Panc1 (cell line): ENCODE measurements around the gene FXYD3. TPM values are rescaled to one million over a fixed set of nuclear protein-coding genes. Genes with fewer than 3 reads are reported as not detected.

Experiments
- ATAC-seq: fragments of 200-7000 bp; cut with Tn5 transposase; 2 replicates; pipeline ENCODE4 v1.9.1; 2020; ENCODE audit warnings: mild to moderate bottlenecking, moderate library complexity
- BruUV-seq: library from RNA; stranded (reverse); fragments of 400-500 nt; replicated peaks from 2 replicates; lab custom pipeline; 2021; lab: Mats Ljungman, UMichigan
- CTCF ChIA-PET: fragments of 300-600 bp; sonication (Branson Sonifier 250); formaldehyde crosslinking; loops from one replicate; lab custom pipeline; 2022; ENCODE audit warnings: antibody characterized with exemption; lab: Charles Lee
- POLR2A ChIA-PET: fragments of 300-600 bp; sonication (Branson Sonifier 250); formaldehyde crosslinking; loops from one replicate; lab custom pipeline; 2022; ENCODE audit warnings: antibody characterized with exemption; lab: Charles Lee
- DNase-seq: peaks from one replicate; pipeline ENCODE4 v3.0.0-alpha.2; 2010; ENCODE audit warnings: low read depth, low spot score
- H3K27ac ChIP-seq: 2 replicates; pipeline ENCODE4 v1.5.1; 2011; ENCODE audit warnings: mild to moderate bottlenecking, low read length, inconsistent platforms
- H3K27me3 ChIP-seq: fragments of 200-500 bp; sonication (Bioruptor generic); 2 replicates; pipeline ENCODE4 v1.6.0; 2014; ENCODE audit warnings: low read length, inconsistent platforms; ENCODE audit not compliant: control insufficient read depth, insufficient read depth
- H3K36me3 ChIP-seq: fragments of 200-500 bp; sonication (Bioruptor generic); 2 replicates; pipeline ENCODE4 v1.5.1; 2014; ENCODE audit warnings: inconsistent platforms, mild to moderate bottlenecking, low read length, moderate library complexity; ENCODE audit not compliant: control insufficient read depth, insufficient read depth
- H3K4me1 ChIP-seq: 2 replicates; pipeline ENCODE4 v1.5.1; 2011; ENCODE audit warnings: inconsistent platforms, mild to moderate bottlenecking, low read length, moderate library complexity; ENCODE audit not compliant: control insufficient read depth, insufficient read depth
- H3K4me3 ChIP-seq, 2 experiments: 2 replicates each; pipeline ENCODE4 v1.5.1; 2011 to 2012; ENCODE audit warnings: low read depth in 2 of 2, low read length in 2 of 2, mild to moderate bottlenecking in 2 of 2, inconsistent platforms in 1 of 2, moderate library complexity in 1 of 2
- H3K9me3 ChIP-seq: fragments of 200-500 bp; sonication (Bioruptor generic); 2 replicates; pipeline ENCODE4 v1.5.1; 2014; ENCODE audit warnings: low read depth, mild to moderate bottlenecking, inconsistent platforms, low read length, moderate library complexity; ENCODE audit not compliant: control insufficient read depth, insufficient read depth
- POLR2AphosphoS5 ChIP-seq: IDR thresholded peaks from 2 replicates; pipeline ENCODE4 v1.6.1; 2012; ENCODE audit warnings: mild to moderate bottlenecking, low read depth, low read length, moderate library complexity
- SIN3A ChIP-seq: IDR thresholded peaks from 2 replicates; pipeline ENCODE4 v1.6.1; 2012; ENCODE audit warnings: low read depth, mild to moderate bottlenecking, low read length, moderate library complexity, borderline replicate concordance; ENCODE audit not compliant: insufficient read depth
- TCF7L2 ChIP-seq: IDR thresholded peaks from 2 replicates; pipeline ENCODE4 v1.6.1; 2011; ENCODE audit warnings: mild to moderate bottlenecking, low read depth, low read length, inconsistent platforms
- in situ Hi-C: cut with HindIII; loops from 2 replicates; pipeline ENCODE4 v1.10.0; 2016; ENCODE audit warnings: low sequenced_read_pairs, low pct_unique_long_range_greater_than_20kb
- intact Hi-C: fragments of 100-400 bp; cut with micrococcal nuclease; formaldehyde crosslinking; loops from one replicate; pipeline ENCODE4 v1.10.0; 2022; ENCODE audit not compliant: unreplicated experiment
- total RNA-seq: library from RNA; stranded (reverse); gene quantifications from one replicate; pipeline ENCODE4 v1.2.1, GENCODE V29; 2021; ENCODE audit not compliant: unreplicated experiment
- TF ChIP-seq, protein P1 (sequence below), 2 experiments: IDR thresholded peaks; 2 replicates each; pipeline ENCODE4 v1.6.1; 2011 to 2012; ENCODE audit warnings: low read depth in 2 of 2, control low read depth in 1 of 2, low read length in 1 of 2, mild to moderate bottlenecking in 1 of 2, moderate library complexity in 1 of 2; ENCODE audit not compliant: insufficient read depth in 1 of 2
- TF ChIP-seq, protein P2 (sequence below): fragments of 450-650 bp; IDR thresholded peaks from 2 replicates; pipeline ENCODE4 v1.5.1; 2017; ENCODE audit warnings: mild to moderate bottlenecking

FXYD3 gene
- total RNA-seq, 1 experiment from 2014 or later, result not detected

DNA sequence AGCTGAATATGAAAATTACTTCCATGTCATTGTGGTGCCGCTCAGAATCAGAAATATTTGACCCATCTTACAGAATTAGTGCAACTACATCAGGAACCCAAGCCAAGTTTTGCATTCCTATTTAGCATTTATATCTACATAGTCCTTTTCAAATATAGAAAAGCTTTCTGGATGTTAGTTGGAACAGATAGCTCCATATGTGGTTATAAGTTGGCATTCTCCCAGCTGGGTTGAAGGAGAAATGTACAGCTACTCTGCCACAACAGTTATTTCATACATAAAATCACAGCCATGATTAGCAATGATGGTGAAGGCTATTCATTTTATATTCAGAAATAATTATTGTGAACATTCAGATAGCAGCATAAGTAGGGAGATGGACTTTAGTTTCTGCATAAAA, 45.9 kb upstream of the FXYD3 start:
- TF ChIP-seq, protein P1, sequence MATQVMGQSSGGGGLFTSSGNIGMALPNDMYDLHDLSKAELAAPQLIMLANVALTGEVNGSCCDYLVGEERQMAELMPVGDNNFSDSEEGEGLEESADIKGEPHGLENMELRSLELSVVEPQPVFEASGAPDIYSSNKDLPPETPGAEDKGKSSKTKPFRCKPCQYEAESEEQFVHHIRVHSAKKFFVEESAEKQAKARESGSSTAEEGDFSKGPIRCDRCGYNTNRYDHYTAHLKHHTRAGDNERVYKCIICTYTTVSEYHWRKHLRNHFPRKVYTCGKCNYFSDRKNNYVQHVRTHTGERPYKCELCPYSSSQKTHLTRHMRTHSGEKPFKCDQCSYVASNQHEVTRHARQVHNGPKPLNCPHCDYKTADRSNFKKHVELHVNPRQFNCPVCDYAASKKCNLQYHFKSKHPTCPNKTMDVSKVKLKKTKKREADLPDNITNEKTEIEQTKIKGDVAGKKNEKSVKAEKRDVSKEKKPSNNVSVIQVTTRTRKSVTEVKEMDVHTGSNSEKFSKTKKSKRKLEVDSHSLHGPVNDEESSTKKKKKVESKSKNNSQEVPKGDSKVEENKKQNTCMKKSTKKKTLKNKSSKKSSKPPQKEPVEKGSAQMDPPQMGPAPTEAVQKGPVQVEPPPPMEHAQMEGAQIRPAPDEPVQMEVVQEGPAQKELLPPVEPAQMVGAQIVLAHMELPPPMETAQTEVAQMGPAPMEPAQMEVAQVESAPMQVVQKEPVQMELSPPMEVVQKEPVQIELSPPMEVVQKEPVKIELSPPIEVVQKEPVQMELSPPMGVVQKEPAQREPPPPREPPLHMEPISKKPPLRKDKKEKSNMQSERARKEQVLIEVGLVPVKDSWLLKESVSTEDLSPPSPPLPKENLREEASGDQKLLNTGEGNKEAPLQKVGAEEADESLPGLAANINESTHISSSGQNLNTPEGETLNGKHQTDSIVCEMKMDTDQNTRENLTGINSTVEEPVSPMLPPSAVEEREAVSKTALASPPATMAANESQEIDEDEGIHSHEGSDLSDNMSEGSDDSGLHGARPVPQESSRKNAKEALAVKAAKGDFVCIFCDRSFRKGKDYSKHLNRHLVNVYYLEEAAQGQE (IDR thresholded peaks at IDR 0.05; ENCODE audit: insufficient read depth in 1 of 2, low read depth in 2 of 2, low read length in 1 of 2), result no peak
- TF ChIP-seq SIN3A (no peak), POLR2AphosphoS5 (no peak), TCF7L2 (no peak)
- TF ChIP-seq, protein P2, sequence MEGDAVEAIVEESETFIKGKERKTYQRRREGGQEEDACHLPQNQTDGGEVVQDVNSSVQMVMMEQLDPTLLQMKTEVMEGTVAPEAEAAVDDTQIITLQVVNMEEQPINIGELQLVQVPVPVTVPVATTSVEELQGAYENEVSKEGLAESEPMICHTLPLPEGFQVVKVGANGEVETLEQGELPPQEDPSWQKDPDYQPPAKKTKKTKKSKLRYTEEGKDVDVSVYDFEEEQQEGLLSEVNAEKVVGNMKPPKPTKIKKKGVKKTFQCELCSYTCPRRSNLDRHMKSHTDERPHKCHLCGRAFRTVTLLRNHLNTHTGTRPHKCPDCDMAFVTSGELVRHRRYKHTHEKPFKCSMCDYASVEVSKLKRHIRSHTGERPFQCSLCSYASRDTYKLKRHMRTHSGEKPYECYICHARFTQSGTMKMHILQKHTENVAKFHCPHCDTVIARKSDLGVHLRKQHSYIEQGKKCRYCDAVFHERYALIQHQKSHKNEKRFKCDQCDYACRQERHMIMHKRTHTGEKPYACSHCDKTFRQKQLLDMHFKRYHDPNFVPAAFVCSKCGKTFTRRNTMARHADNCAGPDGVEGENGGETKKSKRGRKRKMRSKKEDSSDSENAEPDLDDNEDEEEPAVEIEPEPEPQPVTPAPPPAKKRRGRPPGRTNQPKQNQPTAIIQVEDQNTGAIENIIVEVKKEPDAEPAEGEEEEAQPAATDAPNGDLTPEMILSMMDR, result no peak
- POLR2A ChIA-PET, result no interaction called here
- DNase-seq (no peak), ATAC-seq (no peak)
- CTCF ChIA-PET, result interaction anchor here (0.5 to 0.7 kb wide), 3 partner anchors 22 to 369 kb away, joined by 3 to 5 read pairs (median 3); no protein-coding TSS in a partner anchor
- H3K4me3 ChIP-seq, result no peak overlapping the region
- no peak overlapping the region for H3K27ac ChIP-seq
- peaks cover 4% of the 10 kb centered on the region; the same call in 1 of the 2 replicates for H3K9me3 ChIP-seq
- in situ Hi-C loops, result no loop called here
- no peaks in the 10 kb centered on the region for H3K36me3 ChIP-seq
- BruUV-seq, result no TSS peak
- no peaks in the 10 kb centered on the region for H3K4me1 ChIP-seq
- no peaks in the 10 kb centered on the region for H3K27me3 ChIP-seq
- intact Hi-C loops, result loop anchor here (5.0 kb wide), 1 partner anchor 68 kb away; the partner anchor contains the start of genes FXYD1 and LGI4

DNA sequence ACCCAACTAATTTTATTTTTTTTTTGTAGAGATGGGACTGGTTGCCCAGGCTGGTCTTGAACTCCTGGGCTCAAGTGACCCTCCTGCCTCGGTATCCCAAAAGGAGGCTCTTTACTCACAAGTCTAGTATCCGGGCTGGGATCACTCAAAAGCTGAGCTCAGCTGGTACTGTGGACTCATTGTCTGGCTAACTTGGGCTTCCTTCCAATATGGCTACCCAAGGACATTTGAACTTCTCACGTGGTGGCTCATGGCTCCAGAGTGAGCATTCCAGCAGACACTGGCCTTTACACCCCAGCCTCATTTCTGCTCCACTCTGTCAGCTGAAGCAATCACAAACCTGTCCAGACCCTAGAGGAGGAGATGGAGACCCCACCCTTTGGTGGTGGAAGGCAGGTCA, 45.2 kb upstream of the FXYD3 start:
- BruUV-seq, result no TSS peak

More for the DNA sequence above, 45.2 kb upstream of the FXYD3 start:
- no peaks in the 10 kb centered on the region for H3K27me3 ChIP-seq
- no peaks in the 10 kb centered on the region for H3K4me1 ChIP-seq
- H3K27ac ChIP-seq, result no peak overlapping the region
- TF ChIP-seq, protein P1 (IDR thresholded peaks at IDR 0.05; ENCODE audit: insufficient read depth in 1 of 2, low read depth in 2 of 2, low read length in 1 of 2), result no peak
- no peak for TF ChIP-seq POLR2AphosphoS5
- no peak for TF ChIP-seq SIN3A
- TF ChIP-seq, protein P2, result no peak
- TF ChIP-seq TCF7L2, result no peak
- in situ Hi-C loops (no loop called here), intact Hi-C loops (no loop called here)
- CTCF ChIA-PET, result no interaction called here
- no peaks in the 10 kb centered on the region for H3K36me3 ChIP-seq
- POLR2A ChIA-PET, result no interaction called here
- H3K9me3 ChIP-seq, result peaks cover 4% of the 10 kb centered on the region; the same call in 1 of the 2 replicates
- no peak for ATAC-seq
- no peak overlapping the region for H3K4me3 ChIP-seq
- DNase-seq, result no peak
